Pancreas (tissue), 10 donors: ENCODE results near the gene PCNX3. TPM values are rescaled to one million over a fixed set of nuclear protein-coding genes. Genes with fewer than 3 reads are reported as not detected.

ENCODE experiments used
- ATAC-seq, 4 donors: fragments of 200-7000 bp; cut with Tn5 transposase; one replicate each; pipeline versions ENCODE4 v1.8.0 to v1.9.1; 2020; ENCODE audit warnings: mild to moderate bottlenecking in 4 of 4, moderate library complexity in 4 of 4
- DNase-seq, 6 donors: peaks; one replicate each; pipeline ENCODE4 v3.0.0-alpha.2; 2020
- FAIRE-seq: peaks from 2 replicates; lab custom pipeline; 2012; peaks lifted over from hg19 to GRCh38; lab: Jason Lieb, UNC
- H3K27ac ChIP-seq, 4 donors: fragments of 200-600 bp; sonication (generic); 1 replicate in 3 of 4; 2 replicates in 1 of 4; pipeline versions ENCODE4 v1.5.0 to v1.8.0; 2020
- H3K27me3 ChIP-seq, 4 donors: fragments of 200-600 bp; one replicate each; pipeline ENCODE4 v1.8.0; 2021
- H3K36me3 ChIP-seq, 3 donors: fragments of 200-600 bp; sonication (generic) in 1 of 3; one replicate each; pipeline versions ENCODE4 v1.5.0 to v1.8.0; 2020 to 2021
- H3K4me1 ChIP-seq, 3 donors: fragments of 200-600 bp; one replicate each; pipeline ENCODE4 v1.8.0; 2021
- H3K4me3 ChIP-seq, 4 donors: fragments of 200-600 bp; sonication (generic) in 2 of 4; one replicate each; pipeline versions ENCODE4 v1.5.0 to v1.8.0; 2020 to 2021
- H3K9me3 ChIP-seq, 4 donors: fragments of 200-600 bp; one replicate each; pipeline ENCODE4 v1.8.0; 2021
- CTCF ChIP-seq, 4 donors: fragments of 200-600 bp; sonication (generic) in 3 of 4; IDR thresholded peaks; one replicate each; pipeline versions ENCODE4 v1.5.0 to v1.8.0; 2021; ENCODE audit warnings: antibody characterized with exemption in 4 of 4
- WGBS, 2 donors: extraction: QIAGEN DNeasy Blood & Tissue Kit; methylation state at CpG; one replicate each; pipeline ENCODE4 v1.1.7; 2013; 5-methylcytosine and 5-hydroxymethylcytosine counted together
- intact Hi-C, 3 donors: fragments of 100-400 bp; cut with DNase I; formaldehyde crosslinking; loops; one replicate each; pipeline versions ENCODE4 v1.11.1 to v1.14.2; 2022
- polyA plus RNA-seq, 2 donors: library from polyadenylated mRNA; stranded (reverse); fragments of 200-250 nt; gene quantifications; one replicate each; pipeline ENCODE4 v1.2.3, GENCODE V29; 2013
- total RNA-seq, 6 donors: library from RNA; stranded (reverse); fragmentation: NEBNext Ultra II Directional in 4 of 6; extraction: Animal tissue kit (Norgen Biotek cat#: 25700) in 4 of 6; gene quantifications; one replicate each; pipeline versions ENCODE4 v1.2.1 to v1.2.4, GENCODE V29; 2021 to 2023
- donor health status: healthy with polysubstance abuse.
- donor health status: DM: no; HTN: no; CAD: no; lungs with moderate emphysema.
- donor health status: DM: no; HTN: no; CAD: no.
- donor health status: control.
- donor health status: control.
- donor health status: Bipolar disorder and iron deficiency.
- donor health status: DM: yes; HTN: yes; CAD: no.
- donor health status: DM: no; HTN: no; CAD: no.
- donor health status: DM: no; HTN: no; CAD: no.
- donor health status: DM: yes; HTN: yes; CAD: no.

Gene PCNX3
- total and polyA plus RNA-seq, 8 donors = 13.5 to 26.3 (median 18.3) TPM

DNA sequence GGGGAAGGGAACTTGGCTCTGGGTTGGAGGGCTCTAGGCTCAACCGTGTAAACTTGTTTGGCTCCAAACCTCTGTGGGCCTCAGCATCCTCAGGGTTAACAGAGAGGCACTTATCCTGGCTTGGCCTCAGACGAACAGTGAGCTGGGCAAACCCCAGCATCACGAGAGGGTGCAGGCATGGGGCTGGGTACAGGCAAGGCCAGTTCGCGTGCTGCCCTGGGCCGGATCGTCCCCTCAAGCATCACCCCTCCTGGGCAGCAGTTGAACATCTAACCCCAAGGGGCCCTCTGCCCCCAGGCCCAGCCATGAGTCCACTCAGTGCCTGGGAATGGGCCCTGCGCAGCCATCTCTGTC, 37.8 kb upstream of the PCNX3 start:
- 55 to 58% methylated on average over 8 of the region's 8 CpGs for WGBS, 2 donors
- no peak for FAIRE-seq
- ATAC-seq = no peak

DNA sequence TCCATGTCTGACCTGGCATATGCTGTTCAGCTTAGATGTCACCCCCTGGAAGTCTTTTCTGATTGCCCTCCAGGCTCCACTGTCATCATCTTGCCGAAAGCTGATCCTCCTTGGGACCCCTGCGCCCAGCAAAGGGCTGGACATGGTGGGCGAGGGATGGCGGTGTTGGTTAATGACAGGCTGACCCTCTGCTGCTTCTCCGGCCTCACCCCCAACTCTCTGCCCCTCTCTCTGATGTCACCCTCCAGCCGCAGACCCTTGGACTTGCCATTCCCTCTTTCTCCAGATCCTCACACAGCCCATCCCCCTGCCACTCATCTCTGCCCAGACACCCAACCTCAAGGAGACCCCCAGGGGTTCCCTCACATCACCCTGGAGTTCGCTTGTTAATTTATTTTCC, 37.4 kb upstream of the PCNX3 start:
- no peak for DNase-seq
- Histone ChIP-seq H3K27me3 (no peaks in the 10 kb centered on the region), H3K36me3 (no peaks in the 10 kb centered on the region), H3K4me3 (peak overlapping the region in 1 of 4 donors; percentile 88), H3K4me1 (peaks cover 0 to 19% (median 6%) of the 10 kb centered on the region in 3 donors), H3K27ac (no peak overlapping the region), H3K9me3 (no peaks in the 10 kb centered on the region)
- no peak for FAIRE-seq
- TF ChIP-seq CTCF (IDR thresholded peaks at IDR 0.05) = no peak
- intact Hi-C loops = no loop called here
- ATAC-seq = no peak
- WGBS, 2 donors = 87 to 95% methylated on average over 7 of the region's 7 CpGs

More for the DNA sequence above, 37.8 kb upstream of the PCNX3 start:
- Histone ChIP-seq H3K27me3 (no peaks in the 10 kb centered on the region), H3K4me1 (peaks cover 0 to 20% (median 6%) of the 10 kb centered on the region in 3 donors), H3K36me3 (no peaks in the 10 kb centered on the region), H3K4me3 (peak overlapping the region in 1 of 4 donors; percentile 88), H3K9me3 (no peaks in the 10 kb centered on the region), H3K27ac (peak overlapping the region in 1 of 4 donors; percentile 57)
- intact Hi-C loops = no loop called here
- no peak for DNase-seq
- TF ChIP-seq CTCF (IDR thresholded peaks at IDR 0.05) = no peak

GRCh38 chr11:65578667-65579066, 36.9 kb upstream of the PCNX3 start:
- no peak for ATAC-seq

GRCh38 chr11:65579291-65579690, 36.3 kb upstream of the PCNX3 start:
- no peak for TF ChIP-seq CTCF (IDR thresholded peaks at IDR 0.05)
- no peak for ATAC-seq
- Histone ChIP-seq H3K9me3 (no peaks in the 10 kb centered on the region), H3K27ac (no peak overlapping the region), H3K4me1 (peaks cover 0 to 10% (median 0%) of the 10 kb centered on the region in 3 donors), H3K27me3 (no peaks in the 10 kb centered on the region), H3K4me3 (no peak overlapping the region), H3K36me3 (no peaks in the 10 kb centered on the region)
- DNase-seq = no peak
- intact Hi-C loops = no loop called here
- FAIRE-seq = no peak
- WGBS, 2 donors = 83 to 94% methylated on average over 4 of the region's 4 CpGs

More at GRCh38 chr11:65578667-65579066, 36.9 kb upstream of the PCNX3 start:
- Histone ChIP-seq H3K4me1 (peaks cover 0 to 14% (median 2%) of the 10 kb centered on the region in 3 donors), H3K36me3 (no peaks in the 10 kb centered on the region), H3K4me3 (no peak overlapping the region), H3K27me3 (no peaks in the 10 kb centered on the region), H3K9me3 (no peaks in the 10 kb centered on the region), H3K27ac (no peak overlapping the region)
- intact Hi-C loops = no loop called here
- no peak for TF ChIP-seq CTCF (IDR thresholded peaks at IDR 0.05)
- 76 to 83% methylated on average over 3 of the region's 3 CpGs for whole genome bisulfite sequencing, 2 donors
- no peak for DNase-seq
- no peak for FAIRE-seq

DNA sequence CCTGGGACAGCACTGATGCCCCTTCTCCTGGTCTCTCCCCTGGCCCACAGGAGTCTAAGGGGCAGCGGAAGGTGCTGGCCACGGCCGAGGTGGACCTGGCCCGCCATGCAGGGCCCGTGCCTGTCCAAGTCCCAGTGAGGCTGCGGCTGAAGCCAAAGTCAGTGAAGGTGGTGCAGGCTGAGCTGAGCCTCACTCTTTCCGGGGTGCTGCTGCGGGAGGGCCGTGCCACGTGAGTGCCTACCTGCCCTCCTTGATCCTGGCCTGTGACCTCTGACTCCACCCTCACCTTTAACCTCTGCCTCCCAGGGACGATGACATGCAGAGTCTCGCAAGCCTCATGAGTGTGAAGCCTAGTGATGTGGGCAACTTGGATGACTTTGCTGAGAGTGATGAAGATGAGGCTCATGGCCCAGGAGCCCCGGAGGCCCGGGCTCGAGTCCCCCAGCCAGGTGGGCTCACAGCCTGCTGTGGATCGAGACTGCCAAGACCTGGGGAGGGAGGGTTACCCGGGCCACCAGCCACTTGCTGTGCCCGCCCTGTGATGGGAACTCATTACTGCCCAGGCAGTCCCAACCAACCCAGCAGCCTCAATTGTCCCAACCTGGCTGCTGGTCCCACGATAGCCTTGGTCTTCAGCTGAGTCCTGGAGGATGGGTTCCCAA, 35.4 kb upstream of the PCNX3 start:
- WGBS, 2 donors = 90 to 94% methylated on average over 16 to 19 of the region's 19 CpGs
- intact Hi-C loops = loop anchor here in 1 of 3 donors (10.0 kb wide), 1 partner anchor 45 kb away; no protein-coding TSS in a partner anchor
- no peaks in the 10 kb centered on the region for H3K9me3 ChIP-seq
- FAIRE-seq (no peak), ATAC-seq (no peak), DNase-seq (no peak)
- no peak overlapping the region for H3K4me3 ChIP-seq
- H3K36me3 ChIP-seq = no peaks in the 10 kb centered on the region
- no peaks in the 10 kb centered on the region for H3K27me3 ChIP-seq
- TF ChIP-seq CTCF (IDR thresholded peaks at IDR 0.05) = no peak
- H3K27ac ChIP-seq = no peak overlapping the region
- peaks cover 0 to 9% (median 0%) of the 10 kb centered on the region in 3 donors for H3K4me1 ChIP-seq
